Mucosa of rectum (tissue), 2 donors: ENCODE results near the gene ATP7B.
"Not testable (repeated sequence)": the region's sequence is repeated elsewhere in the genome, so short reads cannot be mapped to it uniquely, and the experiment has no call there.

Source experiments
- H3K27ac ChIP-seq, 2 donors: one replicate each; pipeline ENCODE4 v1.7.0; 2013; ENCODE audit warnings: inconsistent platforms in 2 of 2, low read depth in 2 of 2, low read length in 2 of 2
- H3K27me3 ChIP-seq, 2 donors: one replicate each; pipeline ENCODE4 v1.7.0; 2013; ENCODE audit warnings: low read length in 2 of 2; ENCODE audit not compliant: control insufficient read depth in 2 of 2, insufficient read depth in 2 of 2
- H3K36me3 ChIP-seq, 2 donors: one replicate each; pipeline ENCODE4 v1.7.0; 2013; ENCODE audit warnings: low read length in 2 of 2; ENCODE audit not compliant: control insufficient read depth in 2 of 2, insufficient read depth in 2 of 2
- H3K4me1 ChIP-seq, 2 donors: one replicate each; pipeline ENCODE4 v1.7.0; 2013; ENCODE audit warnings: low read length in 2 of 2, mild to moderate bottlenecking in 1 of 2; ENCODE audit not compliant: control insufficient read depth in 2 of 2, insufficient read depth in 2 of 2
- H3K4me3 ChIP-seq, 2 donors: one replicate each; pipeline ENCODE4 v1.7.0; 2013; ENCODE audit warnings: low read length in 2 of 2
- H3K9ac ChIP-seq, 2 donors: one replicate each; pipeline ENCODE4 v1.7.0; 2013; ENCODE audit warnings: low read length in 2 of 2, low read depth in 1 of 2, mild to moderate bottlenecking in 1 of 2
- H3K9me3 ChIP-seq, 2 donors: one replicate each; pipeline ENCODE4 v1.7.0; 2013; ENCODE audit warnings: low read length in 2 of 2; ENCODE audit not compliant: control insufficient read depth in 2 of 2
- donor health status: healthy.
- donor health status: Normal muscosa, but diverticular disease.

The ATP7B gene

DNA sequence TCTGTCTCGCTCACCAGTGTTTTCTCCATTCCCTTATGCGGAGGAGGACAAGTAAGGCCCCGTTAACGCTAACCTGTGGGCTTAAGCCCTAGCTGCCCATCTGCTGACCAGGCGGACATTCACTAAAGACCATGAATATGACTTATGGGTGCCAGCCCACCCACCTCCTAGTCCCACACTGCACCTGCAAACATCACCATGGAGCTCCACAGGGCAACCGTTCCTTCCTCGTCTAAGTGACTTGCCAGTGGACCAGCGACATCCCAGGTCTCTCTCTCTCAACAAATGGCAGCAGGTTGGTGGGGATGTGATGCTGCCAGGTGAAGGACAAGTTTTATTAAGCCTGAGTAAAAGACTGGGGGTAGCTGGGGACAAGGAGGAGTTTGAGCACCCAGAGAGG, 94.3 kb downstream of the ATP7B start:
- H3K4me3 ChIP-seq: no peak overlapping the region
- H3K27me3 ChIP-seq: no peaks in the 10 kb centered on the region
- H3K27ac ChIP-seq: no peak overlapping the region
- H3K9me3 ChIP-seq: no peaks in the 10 kb centered on the region
- no peaks in the 10 kb centered on the region for H3K36me3 ChIP-seq
- H3K9ac ChIP-seq: no peak overlapping the region
- no peaks in the 10 kb centered on the region for H3K4me1 ChIP-seq

DNA sequence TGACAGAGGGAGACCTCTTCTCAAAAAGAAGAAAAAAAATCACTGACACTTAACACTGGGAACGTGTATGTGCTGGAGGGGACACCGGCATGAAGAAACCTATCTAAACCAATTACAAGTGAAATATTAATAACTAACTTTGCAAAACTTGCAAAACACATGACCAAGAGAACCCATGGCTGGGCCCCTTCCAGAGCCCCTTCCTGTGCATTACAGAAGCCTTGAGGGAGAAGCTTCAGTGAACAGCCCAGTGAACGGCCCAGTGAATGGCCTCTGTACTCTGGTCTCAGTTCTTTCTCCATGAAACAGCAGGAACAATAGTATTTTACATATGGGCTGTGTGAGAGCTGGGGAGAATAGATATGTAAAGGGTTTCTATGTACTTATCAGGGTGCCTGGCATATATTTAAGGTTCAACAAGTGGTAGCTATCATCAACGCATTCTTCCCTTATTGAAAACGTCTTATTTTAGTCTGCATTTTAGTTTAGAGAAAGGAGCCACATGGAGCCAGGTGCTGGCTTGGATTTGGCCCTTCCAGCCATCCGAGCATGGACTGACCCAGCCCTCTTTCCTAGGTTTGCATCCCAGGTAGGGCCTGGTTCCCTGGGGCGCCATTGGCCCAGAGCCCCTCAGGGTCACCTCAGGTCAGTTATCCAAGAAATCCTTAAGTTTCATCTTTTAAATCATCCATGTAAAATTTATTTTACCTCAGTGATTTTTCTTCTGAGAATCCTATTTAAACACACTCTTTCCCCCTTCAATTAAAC, 95.0 kb downstream of the ATP7B start:
- Histone ChIP-seq H3K27me3 (no peaks in the 10 kb centered on the region), H3K27ac (no peak overlapping the region), H3K4me3 (no peak overlapping the region), H3K4me1 (no peaks in the 10 kb centered on the region), H3K36me3 (no peaks in the 10 kb centered on the region), H3K9me3 (no peaks in the 10 kb centered on the region), H3K9ac (no peak overlapping the region)

DNA sequence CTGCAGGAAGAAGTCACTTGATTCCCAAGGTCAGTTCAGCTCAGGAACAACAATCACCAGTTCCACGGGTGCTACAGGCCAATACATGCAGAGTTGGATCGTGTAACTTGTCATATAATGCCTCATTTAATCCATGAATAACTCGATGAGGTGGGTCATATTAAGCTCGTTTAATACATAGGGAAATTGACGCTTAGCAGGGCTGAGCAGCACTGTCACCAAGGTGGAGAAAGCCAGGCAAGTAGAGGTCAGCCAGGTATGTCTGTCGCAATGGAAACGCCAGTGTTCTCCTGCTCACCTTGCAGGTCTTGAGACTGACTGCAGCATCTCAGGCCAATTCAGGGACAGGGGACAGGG, 97.1 kb downstream of the ATP7B start:
- Histone ChIP-seq H3K4me1 (no peaks in the 10 kb centered on the region), H3K27ac (no peak overlapping the region), H3K9me3 (no peaks in the 10 kb centered on the region), H3K27me3 (no peaks in the 10 kb centered on the region), H3K4me3 (no peak overlapping the region), H3K36me3 (no peaks in the 10 kb centered on the region), H3K9ac (no peak overlapping the region)

- Histone ChIP-seq H3K27ac (no peak overlapping the region), H3K36me3 (no peaks in the 10 kb centered on the region), H3K9ac (peak overlapping the region in 1 of 2 donors; percentile 32), H3K4me3 (no peak overlapping the region), H3K9me3 (no peaks in the 10 kb centered on the region), H3K4me1 (no peaks in the 10 kb centered on the region), H3K27me3 (no peaks in the 10 kb centered on the region)
Measured at GRCh38 chr13:51913421-51914136, 97.7 kb downstream of the ATP7B start.

DNA sequence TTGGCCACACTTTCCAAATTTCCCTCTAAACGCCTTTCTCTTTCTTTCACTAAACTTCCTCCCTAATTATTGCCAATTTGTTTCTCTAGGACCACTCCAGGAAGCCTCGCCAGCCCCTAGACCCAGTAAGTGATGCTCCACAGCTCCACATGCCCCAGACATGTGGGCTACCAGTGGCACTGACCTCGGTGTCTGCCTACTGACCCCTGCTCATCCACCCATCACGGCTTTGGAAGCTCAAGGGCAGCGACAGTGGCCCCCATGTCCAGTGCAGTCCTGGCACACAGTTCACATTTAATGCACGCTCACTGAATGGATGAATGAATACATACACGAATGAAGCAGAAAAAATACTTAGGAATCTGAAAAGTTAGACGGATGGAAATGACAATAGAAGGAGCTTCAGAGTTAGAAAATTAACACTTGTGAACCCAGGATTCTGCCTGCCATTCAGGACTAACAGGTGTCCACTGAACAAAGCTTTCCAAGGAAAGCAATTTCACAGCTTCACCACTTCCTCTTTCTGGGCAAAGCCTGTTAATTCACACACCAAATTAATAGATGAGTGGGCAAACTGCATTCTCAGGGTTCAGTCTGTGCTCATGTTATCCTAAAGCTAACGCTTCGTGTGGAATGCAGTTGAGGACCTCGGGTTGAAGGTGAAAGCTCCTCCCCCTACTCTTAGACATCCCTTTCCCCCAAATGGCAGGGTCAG, 98.6 kb downstream of the ATP7B start:
- no peak overlapping the region for H3K4me3 ChIP-seq
- H3K27ac ChIP-seq: no peak overlapping the region
- H3K27me3 ChIP-seq: no peaks in the 10 kb centered on the region
- H3K9ac ChIP-seq: no peak overlapping the region
- no peaks in the 10 kb centered on the region for H3K4me1 ChIP-seq
- H3K36me3 ChIP-seq: no peaks in the 10 kb centered on the region
- H3K9me3 ChIP-seq: no peaks in the 10 kb centered on the region

GRCh38 chr13:51912091-51912490, 99.2 kb downstream of the ATP7B start:
- Histone ChIP-seq H3K4me1 (no peaks in the 10 kb centered on the region), H3K36me3 (no peaks in the 10 kb centered on the region), H3K9me3 (no peaks in the 10 kb centered on the region), H3K27ac (no peak overlapping the region), H3K27me3 (no peaks in the 10 kb centered on the region), H3K4me3 (no peak overlapping the region), H3K9ac (no peak overlapping the region)

DNA sequence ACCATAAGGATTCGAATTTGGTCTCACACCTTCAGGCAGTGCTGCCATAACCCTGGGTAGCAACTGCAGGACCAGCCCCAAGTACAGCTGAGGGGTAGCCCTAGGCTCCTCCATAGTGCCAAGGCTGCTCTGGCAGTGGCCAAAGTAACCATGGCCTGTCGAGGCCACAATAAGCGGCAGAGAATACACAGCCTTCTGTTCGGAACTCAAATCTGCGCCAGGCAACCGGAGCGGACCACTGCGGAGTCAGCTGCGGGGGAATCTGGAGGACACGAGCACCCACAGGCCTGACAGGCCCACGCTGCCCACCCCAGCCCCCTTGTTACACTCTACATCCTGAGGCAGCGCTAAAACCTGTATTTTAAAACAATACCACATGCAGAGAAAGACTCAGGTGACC, 100.7 kb downstream of the ATP7B start:
- Histone ChIP-seq H3K27ac (no peak overlapping the region), H3K4me3 (no peak overlapping the region), H3K9me3 (no peaks in the 10 kb centered on the region), H3K4me1 (no peaks in the 10 kb centered on the region), H3K36me3 (no peaks in the 10 kb centered on the region), H3K9ac (no peak overlapping the region), H3K27me3 (no peaks in the 10 kb centered on the region)

- not testable (repeated sequence) for H3K36me3 ChIP-seq, H3K9me3 ChIP-seq, H3K4me1 ChIP-seq, H3K27me3 ChIP-seq, H3K4me3 ChIP-seq, H3K9ac ChIP-seq, H3K27ac ChIP-seq
Measured at GRCh38 chr13:51909265-51909664, 102.0 kb downstream of the ATP7B start.

DNA sequence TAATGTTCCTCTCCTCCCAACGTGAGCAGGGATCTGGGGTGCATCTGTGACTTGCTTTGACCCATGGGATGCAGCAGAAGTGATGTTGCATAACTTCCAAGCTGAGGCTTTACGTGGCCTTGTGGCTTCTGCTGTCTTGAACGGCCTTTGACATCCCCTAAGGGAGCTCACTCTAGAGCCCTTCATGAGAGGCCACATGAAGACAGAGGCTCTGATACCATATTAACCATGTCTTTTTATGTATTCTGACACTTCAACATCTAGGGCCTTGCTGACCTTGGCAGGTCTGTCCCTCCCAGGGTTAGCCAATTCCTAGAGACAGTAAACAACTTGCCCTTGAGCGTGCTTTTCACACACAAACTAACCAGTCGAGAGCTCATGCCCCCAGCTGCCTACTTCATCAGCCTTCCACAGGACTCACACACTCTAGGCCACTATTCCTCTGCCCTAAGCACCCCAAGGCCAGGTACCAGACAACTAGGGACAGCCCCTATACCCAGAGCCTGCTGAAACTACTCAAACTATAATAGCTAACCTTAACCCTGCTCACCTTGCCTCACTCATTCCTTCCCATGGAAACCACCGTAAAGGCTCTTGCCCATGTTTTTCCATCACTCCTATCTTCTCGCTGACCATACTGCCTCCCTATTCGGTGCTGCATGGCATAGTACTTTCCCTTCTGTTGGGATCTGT, 104.1 kb downstream of the ATP7B start:
- no peak overlapping the region for H3K9ac ChIP-seq
- H3K36me3 ChIP-seq: no peaks in the 10 kb centered on the region
- H3K4me3 ChIP-seq: no peak overlapping the region
- no peaks in the 10 kb centered on the region for H3K9me3 ChIP-seq
- H3K4me1 ChIP-seq: no peaks in the 10 kb centered on the region
- no peaks in the 10 kb centered on the region for H3K27me3 ChIP-seq
- no peak overlapping the region for H3K27ac ChIP-seq

DNA sequence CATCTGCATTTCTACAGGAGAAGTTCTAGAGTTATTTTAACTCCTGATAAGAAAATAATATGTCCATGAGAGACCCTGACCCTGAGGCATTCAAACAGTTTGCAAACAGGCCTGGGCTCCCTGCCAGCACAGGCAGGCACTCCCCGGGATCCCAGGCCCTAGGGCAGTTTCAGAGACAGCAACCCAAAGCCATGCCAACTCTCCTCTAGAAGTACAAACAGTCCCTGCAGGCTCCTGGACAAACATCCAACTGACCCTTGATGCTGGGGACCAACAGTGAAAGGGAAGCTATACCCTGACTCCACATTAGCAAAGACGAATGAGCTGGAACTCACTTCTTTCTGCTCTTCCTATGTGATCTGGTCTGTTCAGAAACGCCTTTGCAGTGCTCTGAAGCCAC, 104.7 kb downstream of the ATP7B start:
- Histone ChIP-seq H3K27me3 (no peaks in the 10 kb centered on the region), H3K9ac (no peak overlapping the region), H3K4me3 (no peak overlapping the region)

More for the DNA sequence above, 104.7 kb downstream of the ATP7B start:
- no peaks in the 10 kb centered on the region for H3K36me3 ChIP-seq
- H3K4me1 ChIP-seq: no peaks in the 10 kb centered on the region
- no peak overlapping the region for H3K27ac ChIP-seq
- no peaks in the 10 kb centered on the region for H3K9me3 ChIP-seq
